Esophagus muscularis mucosa (tissue), 4 donors: Measurements from ENCODE around the gene GALNT2.

Experiments used
- EP300 ChIP-seq: sonication (generic); formaldehyde crosslinking; IDR thresholded peaks from one replicate; pipeline ENCODE4 v1.6.1; 2017; ENCODE audit warnings: antibody characterized with exemption
- POLR2AphosphoS5 ChIP-seq, 2 donors: sonication (generic); formaldehyde crosslinking; IDR thresholded peaks; one replicate each; pipeline ENCODE4 v1.6.1; 2017; ENCODE audit warnings: antibody characterized with exemption in 2 of 2
- TF ChIP-seq, protein P1 (sequence below), 3 experiments: fragments of 200-600 bp in 2 of 3; fragments of 450-650 bp in 1 of 3; sonication (generic) in 2 of 3; IDR thresholded peaks; one replicate each; pipeline ENCODE4 v1.5.1; 2017 to 2019; ENCODE audit warnings: antibody characterized with exemption in 3 of 3, mild to moderate bottlenecking in 2 of 3, moderate library complexity in 1 of 3

GRCh38 chr1:230175839-230176238 lies 108.8 kb downstream of the GALNT2 start:
- no peak for TF ChIP-seq POLR2AphosphoS5 (IDR thresholded peaks at IDR 0.05)
- TF ChIP-seq EP300: no peak
- TF ChIP-seq, protein P1, sequence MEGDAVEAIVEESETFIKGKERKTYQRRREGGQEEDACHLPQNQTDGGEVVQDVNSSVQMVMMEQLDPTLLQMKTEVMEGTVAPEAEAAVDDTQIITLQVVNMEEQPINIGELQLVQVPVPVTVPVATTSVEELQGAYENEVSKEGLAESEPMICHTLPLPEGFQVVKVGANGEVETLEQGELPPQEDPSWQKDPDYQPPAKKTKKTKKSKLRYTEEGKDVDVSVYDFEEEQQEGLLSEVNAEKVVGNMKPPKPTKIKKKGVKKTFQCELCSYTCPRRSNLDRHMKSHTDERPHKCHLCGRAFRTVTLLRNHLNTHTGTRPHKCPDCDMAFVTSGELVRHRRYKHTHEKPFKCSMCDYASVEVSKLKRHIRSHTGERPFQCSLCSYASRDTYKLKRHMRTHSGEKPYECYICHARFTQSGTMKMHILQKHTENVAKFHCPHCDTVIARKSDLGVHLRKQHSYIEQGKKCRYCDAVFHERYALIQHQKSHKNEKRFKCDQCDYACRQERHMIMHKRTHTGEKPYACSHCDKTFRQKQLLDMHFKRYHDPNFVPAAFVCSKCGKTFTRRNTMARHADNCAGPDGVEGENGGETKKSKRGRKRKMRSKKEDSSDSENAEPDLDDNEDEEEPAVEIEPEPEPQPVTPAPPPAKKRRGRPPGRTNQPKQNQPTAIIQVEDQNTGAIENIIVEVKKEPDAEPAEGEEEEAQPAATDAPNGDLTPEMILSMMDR (IDR thresholded peaks at IDR 0.05): no peak
